Liver (tissue), 9 donors: ENCODE results near the gene PKDREJ. TPM values are rescaled to one million over a fixed set of nuclear protein-coding genes. Genes with fewer than 3 reads are reported as not detected.

Source experiments
- DNase-seq: peaks from one replicate; pipeline ENCODE4 v3.0.0-alpha.2; 2017; ENCODE audit warnings: low spot score
- H3K27ac ChIP-seq, 2 donors: one replicate each; pipeline ENCODE4 v1.7.0; 2013; ENCODE audit warnings: inconsistent platforms in 2 of 2, low read length in 2 of 2, control low read depth in 1 of 2, low read depth in 1 of 2, mild to moderate bottlenecking in 1 of 2
- H3K27me3 ChIP-seq, 4 donors: one replicate each; pipeline versions ENCODE4 v1.6.1 to v1.7.0; 2013; ENCODE audit warnings: low read length in 3 of 4, inconsistent platforms in 1 of 4, mild to moderate bottlenecking in 1 of 4, moderate library complexity in 1 of 4; ENCODE audit not compliant: control insufficient read depth in 4 of 4, insufficient read depth in 4 of 4
- H3K36me3 ChIP-seq, 4 donors: one replicate each; pipeline versions ENCODE4 v1.6.1 to v1.7.0; 2013; ENCODE audit warnings: low read length in 3 of 4, mild to moderate bottlenecking in 3 of 4, low read depth in 1 of 4, moderate library complexity in 1 of 4; ENCODE audit not compliant: control insufficient read depth in 4 of 4, insufficient read depth in 3 of 4
- H3K4me1 ChIP-seq, 4 donors: one replicate each; pipeline versions ENCODE4 v1.6.1 to v1.7.0; 2013; ENCODE audit warnings: low read length in 3 of 4, mild to moderate bottlenecking in 3 of 4, moderate library complexity in 1 of 4; ENCODE audit not compliant: control insufficient read depth in 4 of 4, insufficient read depth in 4 of 4
- H3K4me3 ChIP-seq, 3 donors: one replicate each; pipeline versions ENCODE4 v1.6.1 to v1.7.0; 2013; ENCODE audit warnings: low read length in 3 of 3, control low read depth in 1 of 3, low read depth in 1 of 3, mild to moderate bottlenecking in 1 of 3
- H3K9ac ChIP-seq, 2 donors: one replicate each; pipeline ENCODE4 v1.7.0; 2013; ENCODE audit warnings: low read length in 2 of 2, mild to moderate bottlenecking in 2 of 2, moderate library complexity in 2 of 2, control low read depth in 1 of 2, low read depth in 1 of 2
- H3K9me3 ChIP-seq, 4 donors: one replicate each; pipeline versions ENCODE4 v1.6.1 to v1.7.0; 2013; ENCODE audit warnings: low read length in 3 of 4; ENCODE audit not compliant: control insufficient read depth in 4 of 4
- EGR1 ChIP-seq, 2 donors: IDR thresholded peaks; 2 replicates each; pipeline ENCODE4 v1.6.1; 2016 to 2018; ENCODE audit warnings: antibody characterized with exemption in 2 of 2, low read depth in 2 of 2
- FOXA1 ChIP-seq: IDR thresholded peaks from 2 replicates; pipeline ENCODE4 v1.6.1; 2016; ENCODE audit warnings: antibody characterized with exemption
- FOXA2 ChIP-seq: IDR thresholded peaks from 2 replicates; pipeline ENCODE4 v1.6.1; 2016; ENCODE audit warnings: antibody characterized with exemption
- GABPA ChIP-seq, 2 donors: IDR thresholded peaks in 1 of 2; conservative IDR thresholded peaks in 1 of 2; 2 replicates each; pipeline ENCODE4 v1.6.1; 2016; ENCODE audit warnings: antibody characterized with exemption in 2 of 2, mild to moderate bottlenecking in 1 of 2, moderate library complexity in 1 of 2
- HNF4A ChIP-seq, 2 donors: conservative IDR thresholded peaks; 2 replicates each; pipeline ENCODE4 v1.6.1; 2016; ENCODE audit warnings: antibody characterized with exemption in 2 of 2, mild to moderate bottlenecking in 2 of 2
- HNF4G ChIP-seq: IDR thresholded peaks from 2 replicates; pipeline ENCODE4 v1.6.1; 2016; ENCODE audit warnings: antibody characterized with exemption
- JUND ChIP-seq, 2 donors: IDR thresholded peaks; 2 replicates each; pipeline ENCODE4 v1.6.1; 2016; ENCODE audit warnings: antibody characterized with exemption in 2 of 2
- NR2F2 ChIP-seq: IDR thresholded peaks from 2 replicates; pipeline ENCODE4 v1.6.1; 2016; ENCODE audit warnings: antibody characterized with exemption
- RXRA ChIP-seq, 2 donors: IDR thresholded peaks; 2 replicates each; pipeline ENCODE4 v1.6.1; 2017 to 2018; ENCODE audit warnings: antibody characterized with exemption in 2 of 2, mild to moderate bottlenecking in 1 of 2
- SP1 ChIP-seq: IDR thresholded peaks from 2 replicates; pipeline ENCODE4 v1.6.1; 2018; ENCODE audit warnings: antibody characterized with exemption, mild to moderate bottlenecking
- TAF1 ChIP-seq: conservative IDR thresholded peaks from 2 replicates; pipeline ENCODE4 v1.6.1; 2016; ENCODE audit warnings: antibody characterized with exemption, mild to moderate bottlenecking
- WGBS: extraction: QIAGEN DNeasy Blood & Tissue Kit; methylation state at CpG from one replicate; pipeline ENCODE4 v1.1.7; 2013; 5-methylcytosine and 5-hydroxymethylcytosine counted together
- polyA plus RNA-seq, 2 donors: library from polyadenylated mRNA; stranded (reverse) in 1 of 2; unstranded in 1 of 2; fragments of 200-250 nt in 1 of 2; fragments of >200 nt in 1 of 2; fragmentation: Nextera tagmentation in 1 of 2; extraction: Ambion mirVana in 1 of 2; gene quantifications; one replicate each; pipeline versions ENCODE4 v1.2.1 to v1.2.3, GENCODE V29; 2013 to 2015
- total RNA-seq, 2 donors: library from RNA; depleted of rRNA; stranded (reverse); fragments of >200 nt; gene quantifications; one replicate each; pipeline ENCODE4 v1.2.3, GENCODE V29; 2014
- TF ChIP-seq, protein P1 (sequence below): IDR thresholded peaks from 2 replicates; pipeline ENCODE4 v1.6.1; 2016; ENCODE audit warnings: antibody characterized with exemption
- TF ChIP-seq, protein P2 (sequence below): fragments of 150-350 bp; IDR thresholded peaks from 2 replicates; pipeline ENCODE4 v1.5.1; 2017; ENCODE audit warnings: improper control_type of control experiment, low read depth, low read length; ENCODE audit not compliant: missing input control
- TF ChIP-seq, protein P3 (sequence below): IDR thresholded peaks from 2 replicates; pipeline ENCODE4 v1.6.1; 2016; ENCODE audit warnings: antibody characterized with exemption
- TF ChIP-seq, protein P4 (sequence below): IDR thresholded peaks from 2 replicates; pipeline ENCODE4 v1.6.1; 2016; ENCODE audit warnings: antibody characterized with exemption
- TF ChIP-seq, protein P5 (sequence below): IDR thresholded peaks from 2 replicates; pipeline ENCODE4 v1.6.1; 2016; ENCODE audit warnings: antibody characterized with exemption, mild to moderate bottlenecking
- donor health status: healthy.
- donor health status: healthy.
- donor health status: healthy.
- donor health status: healthy.
- donor health status: healthy.

PKDREJ gene
- total and polyA plus RNA-seq, 4 donors = under 0.01 to 0.05 (median 0.02) TPM

DNA sequence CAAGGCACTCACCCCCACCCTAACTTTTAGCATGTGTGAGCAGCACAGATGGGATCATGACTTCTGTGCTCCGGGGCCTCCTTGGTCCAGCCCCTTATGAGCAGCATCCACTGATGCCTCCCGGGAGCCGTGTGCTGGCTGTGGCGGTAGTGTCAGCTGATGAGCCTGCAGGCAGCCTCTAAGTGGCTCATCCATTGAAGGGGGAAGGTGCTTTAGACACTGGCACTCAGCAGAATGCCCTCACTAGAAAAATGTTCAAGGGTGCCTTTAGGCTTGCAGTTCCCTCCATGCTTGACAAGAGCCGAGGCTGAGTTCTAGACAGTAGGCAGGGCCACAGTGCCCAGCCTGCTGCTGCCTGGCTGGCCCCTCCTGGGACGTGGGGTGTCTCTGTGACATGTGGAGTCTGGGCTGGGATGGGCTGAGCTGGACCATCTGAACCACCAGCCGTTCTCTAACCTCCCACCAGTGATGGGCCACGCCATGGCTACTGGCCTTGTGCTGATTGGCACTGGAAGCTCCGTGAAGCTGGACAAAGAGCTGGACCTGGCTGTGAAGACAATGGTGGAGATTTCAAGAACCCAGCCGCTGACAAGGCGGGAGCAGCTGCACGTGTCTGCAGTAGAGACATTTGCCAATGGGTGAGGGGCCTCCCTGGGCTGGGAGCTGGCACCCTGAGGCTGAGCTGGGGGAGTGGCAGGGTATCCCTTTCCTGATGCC is 10.4 kb upstream of the PKDREJ start:
- TF ChIP-seq FOXA1 (no peak), HNF4A (conservative IDR thresholded peaks at IDR 0.05) (no peak), FOXA2 (no peak), GABPA (IDR thresholded peaks at IDR 0.05 in 1 of 2, conservative IDR thresholded peaks at IDR 0.05 in 1 of 2) (no peak), JUND (IDR thresholded peaks at IDR 0.05) (no peak), RXRA (IDR thresholded peaks at IDR 0.05) (no peak), HNF4G (no peak), SP1 (no peak), EGR1 (IDR thresholded peaks at IDR 0.05; ENCODE audit: low read depth in 2 of 2) (no peak), NR2F2 (no peak), TAF1 (no peak)
- TF ChIP-seq, protein P1, sequence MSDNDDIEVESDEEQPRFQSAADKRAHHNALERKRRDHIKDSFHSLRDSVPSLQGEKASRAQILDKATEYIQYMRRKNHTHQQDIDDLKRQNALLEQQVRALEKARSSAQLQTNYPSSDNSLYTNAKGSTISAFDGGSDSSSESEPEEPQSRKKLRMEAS = no peak
- TF ChIP-seq, protein P2, sequence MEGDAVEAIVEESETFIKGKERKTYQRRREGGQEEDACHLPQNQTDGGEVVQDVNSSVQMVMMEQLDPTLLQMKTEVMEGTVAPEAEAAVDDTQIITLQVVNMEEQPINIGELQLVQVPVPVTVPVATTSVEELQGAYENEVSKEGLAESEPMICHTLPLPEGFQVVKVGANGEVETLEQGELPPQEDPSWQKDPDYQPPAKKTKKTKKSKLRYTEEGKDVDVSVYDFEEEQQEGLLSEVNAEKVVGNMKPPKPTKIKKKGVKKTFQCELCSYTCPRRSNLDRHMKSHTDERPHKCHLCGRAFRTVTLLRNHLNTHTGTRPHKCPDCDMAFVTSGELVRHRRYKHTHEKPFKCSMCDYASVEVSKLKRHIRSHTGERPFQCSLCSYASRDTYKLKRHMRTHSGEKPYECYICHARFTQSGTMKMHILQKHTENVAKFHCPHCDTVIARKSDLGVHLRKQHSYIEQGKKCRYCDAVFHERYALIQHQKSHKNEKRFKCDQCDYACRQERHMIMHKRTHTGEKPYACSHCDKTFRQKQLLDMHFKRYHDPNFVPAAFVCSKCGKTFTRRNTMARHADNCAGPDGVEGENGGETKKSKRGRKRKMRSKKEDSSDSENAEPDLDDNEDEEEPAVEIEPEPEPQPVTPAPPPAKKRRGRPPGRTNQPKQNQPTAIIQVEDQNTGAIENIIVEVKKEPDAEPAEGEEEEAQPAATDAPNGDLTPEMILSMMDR = no peak
- TF ChIP-seq, protein P3, sequence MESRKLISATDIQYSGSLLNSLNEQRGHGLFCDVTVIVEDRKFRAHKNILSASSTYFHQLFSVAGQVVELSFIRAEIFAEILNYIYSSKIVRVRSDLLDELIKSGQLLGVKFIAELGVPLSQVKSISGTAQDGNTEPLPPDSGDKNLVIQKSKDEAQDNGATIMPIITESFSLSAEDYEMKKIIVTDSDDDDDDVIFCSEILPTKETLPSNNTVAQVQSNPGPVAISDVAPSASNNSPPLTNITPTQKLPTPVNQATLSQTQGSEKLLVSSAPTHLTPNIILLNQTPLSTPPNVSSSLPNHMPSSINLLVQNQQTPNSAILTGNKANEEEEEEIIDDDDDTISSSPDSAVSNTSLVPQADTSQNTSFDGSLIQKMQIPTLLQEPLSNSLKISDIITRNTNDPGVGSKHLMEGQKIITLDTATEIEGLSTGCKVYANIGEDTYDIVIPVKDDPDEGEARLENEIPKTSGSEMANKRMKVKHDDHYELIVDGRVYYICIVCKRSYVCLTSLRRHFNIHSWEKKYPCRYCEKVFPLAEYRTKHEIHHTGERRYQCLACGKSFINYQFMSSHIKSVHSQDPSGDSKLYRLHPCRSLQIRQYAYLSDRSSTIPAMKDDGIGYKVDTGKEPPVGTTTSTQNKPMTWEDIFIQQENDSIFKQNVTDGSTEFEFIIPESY = no peak
- TF ChIP-seq, protein P4, sequence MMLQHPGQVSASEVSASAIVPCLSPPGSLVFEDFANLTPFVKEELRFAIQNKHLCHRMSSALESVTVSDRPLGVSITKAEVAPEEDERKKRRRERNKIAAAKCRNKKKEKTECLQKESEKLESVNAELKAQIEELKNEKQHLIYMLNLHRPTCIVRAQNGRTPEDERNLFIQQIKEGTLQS = no peak
- TF ChIP-seq, protein P5, sequence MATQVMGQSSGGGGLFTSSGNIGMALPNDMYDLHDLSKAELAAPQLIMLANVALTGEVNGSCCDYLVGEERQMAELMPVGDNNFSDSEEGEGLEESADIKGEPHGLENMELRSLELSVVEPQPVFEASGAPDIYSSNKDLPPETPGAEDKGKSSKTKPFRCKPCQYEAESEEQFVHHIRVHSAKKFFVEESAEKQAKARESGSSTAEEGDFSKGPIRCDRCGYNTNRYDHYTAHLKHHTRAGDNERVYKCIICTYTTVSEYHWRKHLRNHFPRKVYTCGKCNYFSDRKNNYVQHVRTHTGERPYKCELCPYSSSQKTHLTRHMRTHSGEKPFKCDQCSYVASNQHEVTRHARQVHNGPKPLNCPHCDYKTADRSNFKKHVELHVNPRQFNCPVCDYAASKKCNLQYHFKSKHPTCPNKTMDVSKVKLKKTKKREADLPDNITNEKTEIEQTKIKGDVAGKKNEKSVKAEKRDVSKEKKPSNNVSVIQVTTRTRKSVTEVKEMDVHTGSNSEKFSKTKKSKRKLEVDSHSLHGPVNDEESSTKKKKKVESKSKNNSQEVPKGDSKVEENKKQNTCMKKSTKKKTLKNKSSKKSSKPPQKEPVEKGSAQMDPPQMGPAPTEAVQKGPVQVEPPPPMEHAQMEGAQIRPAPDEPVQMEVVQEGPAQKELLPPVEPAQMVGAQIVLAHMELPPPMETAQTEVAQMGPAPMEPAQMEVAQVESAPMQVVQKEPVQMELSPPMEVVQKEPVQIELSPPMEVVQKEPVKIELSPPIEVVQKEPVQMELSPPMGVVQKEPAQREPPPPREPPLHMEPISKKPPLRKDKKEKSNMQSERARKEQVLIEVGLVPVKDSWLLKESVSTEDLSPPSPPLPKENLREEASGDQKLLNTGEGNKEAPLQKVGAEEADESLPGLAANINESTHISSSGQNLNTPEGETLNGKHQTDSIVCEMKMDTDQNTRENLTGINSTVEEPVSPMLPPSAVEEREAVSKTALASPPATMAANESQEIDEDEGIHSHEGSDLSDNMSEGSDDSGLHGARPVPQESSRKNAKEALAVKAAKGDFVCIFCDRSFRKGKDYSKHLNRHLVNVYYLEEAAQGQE = no peak
- H3K27me3 ChIP-seq = no peaks in the 10 kb centered on the region
- no peak for DNase-seq
- 91% methylated on average over 12 of the region's 12 CpGs for WGBS
- no peaks in the 10 kb centered on the region for H3K9me3 ChIP-seq
- H3K27ac ChIP-seq = no peak overlapping the region
- H3K9ac ChIP-seq = no peak overlapping the region
- peaks cover 24 to 68% (median 57%) of the 10 kb centered on the region in 4 donors for H3K36me3 ChIP-seq
- peaks cover 0 to 23% (median 13%) of the 10 kb centered on the region in 4 donors for H3K4me1 ChIP-seq
- H3K4me3 ChIP-seq = no peak overlapping the region
